ENCODE measurements around the gene MEIS2. TPM values are rescaled to one million over a fixed set of nuclear protein-coding genes. Genes with fewer than 3 reads are reported as not detected.

Gene MEIS2
- total RNA-seq, 1 donor from 2014 or later, result 35.6 TPM

DNA sequence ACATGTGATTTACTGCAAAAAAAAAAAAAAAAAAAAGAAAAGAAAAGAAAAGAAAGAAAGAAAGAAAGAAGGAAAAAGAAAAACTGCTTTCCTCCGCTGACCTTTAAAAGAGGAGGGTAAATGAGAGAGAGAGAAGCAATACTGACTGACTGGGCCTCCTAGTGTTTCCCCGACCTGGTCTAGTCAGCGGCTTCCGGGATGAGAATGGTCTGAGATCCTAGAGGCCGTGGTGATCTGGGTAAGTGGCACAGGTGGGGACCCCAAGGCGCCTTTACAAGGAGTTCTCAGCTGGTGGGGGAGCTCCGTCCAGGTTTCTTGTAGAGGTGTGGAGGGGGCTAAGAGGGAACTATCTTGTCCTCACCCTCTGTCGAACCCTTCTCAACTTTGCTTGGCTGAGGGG lies 223.1 kb downstream of the MEIS2 start:
- Mint-ChIP-seq H3K27ac (ENCODE audit: unreplicated experiment) (no peak overlapping the region), H3K36me3 (ENCODE audit: low read depth, unreplicated experiment) (peaks cover 2% of the 10 kb centered on the region), H3K4me1 (ENCODE audit: low read depth, unreplicated experiment) (peaks cover 4% of the 10 kb centered on the region), H3K9me3 (ENCODE audit: unreplicated experiment) (peaks cover 4% of the 10 kb centered on the region), H3K27me3 (ENCODE audit: low read depth, unreplicated experiment) (peaks cover 65% of the 10 kb centered on the region), H3K4me3 (ENCODE audit: unreplicated experiment) (no peak overlapping the region)
- Histone ChIP-seq H3K36me3 (ENCODE audit: insufficient read depth, low read length) (no peaks in the 10 kb centered on the region), H3K4me2 (ENCODE audit: low read length) (no peak overlapping the region), H3K9me3 (ENCODE audit: insufficient read depth, low read depth, low read length) (peaks cover 3% of the 10 kb centered on the region), H3K27ac (ENCODE audit: low read depth, low read length) (no peak overlapping the region), H4K20me1 (ENCODE audit: insufficient read depth, low read length) (peaks cover 1% of the 10 kb centered on the region), H3K4me1 (ENCODE audit: insufficient read depth, low read length) (no peaks in the 10 kb centered on the region), H2AFZ (ENCODE audit: low read depth, low read length) (no peak overlapping the region), H3K27me3 (ENCODE audit: insufficient read depth, low read length) (peaks cover 49% of the 10 kb centered on the region), H3K4me3 (ENCODE audit: insufficient read depth, low read depth, low read length) (no peak overlapping the region), H3K79me2 (ENCODE audit: insufficient read depth, low read length) (no peaks in the 10 kb centered on the region), H3K9ac (ENCODE audit: low read length) (no peak overlapping the region)
- FAIRE-seq (no peak), DNase-seq (ENCODE audit: low read depth) (no peak)
- TF ChIP-seq, protein P1, sequence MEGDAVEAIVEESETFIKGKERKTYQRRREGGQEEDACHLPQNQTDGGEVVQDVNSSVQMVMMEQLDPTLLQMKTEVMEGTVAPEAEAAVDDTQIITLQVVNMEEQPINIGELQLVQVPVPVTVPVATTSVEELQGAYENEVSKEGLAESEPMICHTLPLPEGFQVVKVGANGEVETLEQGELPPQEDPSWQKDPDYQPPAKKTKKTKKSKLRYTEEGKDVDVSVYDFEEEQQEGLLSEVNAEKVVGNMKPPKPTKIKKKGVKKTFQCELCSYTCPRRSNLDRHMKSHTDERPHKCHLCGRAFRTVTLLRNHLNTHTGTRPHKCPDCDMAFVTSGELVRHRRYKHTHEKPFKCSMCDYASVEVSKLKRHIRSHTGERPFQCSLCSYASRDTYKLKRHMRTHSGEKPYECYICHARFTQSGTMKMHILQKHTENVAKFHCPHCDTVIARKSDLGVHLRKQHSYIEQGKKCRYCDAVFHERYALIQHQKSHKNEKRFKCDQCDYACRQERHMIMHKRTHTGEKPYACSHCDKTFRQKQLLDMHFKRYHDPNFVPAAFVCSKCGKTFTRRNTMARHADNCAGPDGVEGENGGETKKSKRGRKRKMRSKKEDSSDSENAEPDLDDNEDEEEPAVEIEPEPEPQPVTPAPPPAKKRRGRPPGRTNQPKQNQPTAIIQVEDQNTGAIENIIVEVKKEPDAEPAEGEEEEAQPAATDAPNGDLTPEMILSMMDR (IDR thresholded peaks at IDR 0.05; ENCODE audit: insufficient read depth, low read depth, low read length), result no peak
- TF ChIP-seq EZH2 (IDR thresholded peaks at IDR 0.05; ENCODE audit: insufficient read depth, low read length), result no peak

DNA sequence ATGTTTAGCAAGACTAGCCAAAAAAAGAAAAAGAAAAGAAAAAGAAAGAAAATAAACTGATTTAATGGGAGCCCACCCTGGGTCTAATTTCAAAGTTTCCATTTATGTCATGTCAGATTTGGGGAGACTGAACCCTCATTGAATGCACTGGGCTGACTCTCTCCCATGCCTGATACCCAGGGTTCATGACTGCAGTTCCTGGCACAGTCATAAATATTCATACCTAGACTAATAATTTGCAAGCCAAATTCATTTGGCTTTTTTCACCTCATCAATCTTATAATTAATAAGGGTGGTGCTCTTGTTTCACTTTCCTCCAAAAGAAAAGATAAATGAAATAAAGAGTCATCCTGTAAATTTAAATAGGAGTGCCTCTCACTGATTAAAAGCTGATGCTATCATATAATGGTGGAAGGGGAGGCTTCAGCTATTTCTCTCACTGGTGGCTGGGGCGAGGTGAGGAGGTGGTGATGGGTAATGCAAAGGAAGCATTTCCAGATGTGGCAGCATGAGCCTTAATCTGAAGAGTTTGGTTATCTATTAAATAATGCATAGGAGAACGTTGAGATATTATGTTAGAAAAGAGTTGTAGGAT lies 224.5 kb downstream of the MEIS2 start:
- H3K27me3 Mint-ChIP-seq (ENCODE audit: low read depth, unreplicated experiment), result peaks cover 51% of the 10 kb centered on the region
- H3K4me3 ChIP-seq (ENCODE audit: insufficient read depth, low read depth, low read length), result no peak overlapping the region
- H3K9me3 ChIP-seq (ENCODE audit: insufficient read depth, low read depth, low read length), result peaks cover 3% of the 10 kb centered on the region
- TF ChIP-seq EZH2 (IDR thresholded peaks at IDR 0.05; ENCODE audit: insufficient read depth, low read length), result no peak
- TF ChIP-seq, protein P1 (IDR thresholded peaks at IDR 0.05; ENCODE audit: insufficient read depth, low read depth, low read length), result no peak
- H3K27ac ChIP-seq (ENCODE audit: low read depth, low read length), result no peak overlapping the region
- no peak for DNase-seq (ENCODE audit: low read depth)
- H3K4me2 ChIP-seq (ENCODE audit: low read length), result no peak overlapping the region
- H3K4me3 Mint-ChIP-seq (ENCODE audit: unreplicated experiment), result no peak overlapping the region
- H2AFZ ChIP-seq (ENCODE audit: low read depth, low read length), result no peak overlapping the region
- no peaks in the 10 kb centered on the region for H4K20me1 ChIP-seq (ENCODE audit: insufficient read depth, low read length)
- H3K36me3 ChIP-seq (ENCODE audit: insufficient read depth, low read length), result no peaks in the 10 kb centered on the region
- peaks cover 4% of the 10 kb centered on the region for H3K9me3 Mint-ChIP-seq (ENCODE audit: unreplicated experiment)
- no peaks in the 10 kb centered on the region for H3K79me2 ChIP-seq (ENCODE audit: insufficient read depth, low read length)
- H3K27me3 ChIP-seq (ENCODE audit: insufficient read depth, low read length), result peaks cover 35% of the 10 kb centered on the region
- peaks cover 2% of the 10 kb centered on the region for H3K36me3 Mint-ChIP-seq (ENCODE audit: low read depth, unreplicated experiment)
- FAIRE-seq, result no peak
- no peak overlapping the region for H3K27ac Mint-ChIP-seq (ENCODE audit: unreplicated experiment)
- no peak overlapping the region for H3K9ac ChIP-seq (ENCODE audit: low read length)
- H3K4me1 ChIP-seq (ENCODE audit: insufficient read depth, low read length), result no peaks in the 10 kb centered on the region
- peaks cover 4% of the 10 kb centered on the region for H3K4me1 Mint-ChIP-seq (ENCODE audit: low read depth, unreplicated experiment)

DNA sequence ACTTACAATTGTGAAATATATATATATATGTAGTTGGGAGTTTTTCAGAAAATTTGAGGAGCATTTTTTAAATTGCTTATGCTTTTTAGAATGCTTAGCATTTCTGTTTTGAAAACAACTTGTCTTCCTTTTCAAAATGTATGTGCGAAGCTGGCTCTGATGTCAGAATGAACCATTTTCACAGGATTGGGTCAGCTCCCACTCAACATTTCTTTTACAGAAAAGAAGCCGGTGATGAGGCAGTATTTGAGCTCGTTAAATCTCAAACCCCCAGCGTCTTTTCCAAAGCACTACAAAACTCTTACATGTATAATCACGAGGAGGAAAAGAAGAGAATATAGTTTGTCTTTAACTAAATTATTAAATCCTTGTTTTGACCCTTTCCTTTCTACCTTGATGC lies 225.4 kb downstream of the MEIS2 start:
- no peak overlapping the region for H3K9ac ChIP-seq (ENCODE audit: low read length)
- no peaks in the 10 kb centered on the region for H3K36me3 ChIP-seq (ENCODE audit: insufficient read depth, low read length)
- no peaks in the 10 kb centered on the region for H3K4me1 ChIP-seq (ENCODE audit: insufficient read depth, low read length)
- H3K9me3 Mint-ChIP-seq (ENCODE audit: unreplicated experiment), result peaks cover 4% of the 10 kb centered on the region
- peaks cover 3% of the 10 kb centered on the region for H3K9me3 ChIP-seq (ENCODE audit: insufficient read depth, low read depth, low read length)
- no peak overlapping the region for H3K4me3 Mint-ChIP-seq (ENCODE audit: unreplicated experiment)
- H3K27ac ChIP-seq (ENCODE audit: low read depth, low read length), result no peak overlapping the region
- H3K27me3 Mint-ChIP-seq (ENCODE audit: low read depth, unreplicated experiment), result peaks cover 42% of the 10 kb centered on the region
- TF ChIP-seq, protein P1 (IDR thresholded peaks at IDR 0.05; ENCODE audit: insufficient read depth, low read depth, low read length), result no peak
- TF ChIP-seq EZH2 (IDR thresholded peaks at IDR 0.05; ENCODE audit: insufficient read depth, low read length), result no peak
- peaks cover 4% of the 10 kb centered on the region for H3K4me1 Mint-ChIP-seq (ENCODE audit: low read depth, unreplicated experiment)
- DNase-seq (ENCODE audit: low read depth), result no peak
- no peak overlapping the region for H3K4me2 ChIP-seq (ENCODE audit: low read length)
- peaks cover 2% of the 10 kb centered on the region for H3K36me3 Mint-ChIP-seq (ENCODE audit: low read depth, unreplicated experiment)
- no peaks in the 10 kb centered on the region for H4K20me1 ChIP-seq (ENCODE audit: insufficient read depth, low read length)
- FAIRE-seq, result no peak
- H3K27me3 ChIP-seq (ENCODE audit: insufficient read depth, low read length), result peaks cover 26% of the 10 kb centered on the region
- H3K4me3 ChIP-seq (ENCODE audit: insufficient read depth, low read depth, low read length), result no peak overlapping the region
- H3K27ac Mint-ChIP-seq (ENCODE audit: unreplicated experiment), result no peak overlapping the region
- H3K79me2 ChIP-seq (ENCODE audit: insufficient read depth, low read length), result no peaks in the 10 kb centered on the region
- H2AFZ ChIP-seq (ENCODE audit: low read depth, low read length), result no peak overlapping the region

All from astrocyte (in vitro differentiated cells and primary cell).